ENCODE measurements around the gene PAOX. TPM values are rescaled to one million over a fixed set of nuclear protein-coding genes. Genes with fewer than 3 reads are reported as not detected.

Gene PAOX
- polyA plus RNA-seq, 2 of the 4 experiments (the other 2 are of a cell fraction), result 1.6 to 2.3 TPM

- FAIRE-seq, result no peak
- no peak overlapping the region for H3K4me3 ChIP-seq
- WGBS (ENCODE audit: missing lambda C conversion rate), result 97% methylated on average over 5 of the region's 7 CpGs
- no peak overlapping the region for H3K4me2 ChIP-seq
- no peak for ATAC-seq
- DNase-seq (ENCODE audit: low read depth in 1 of 2, low spot score in 1 of 2), result no peak
- ChIA-PET CTCF (interaction anchor here (1.1 to 3.9 kb wide), 3 partner anchors 7 to 39 kb away, joined by 3 to 15 read pairs (median 7); no protein-coding TSS in a partner anchor), POLR2A (interaction anchor here (0.6 kb wide), 1 partner anchor 35 kb away, joined by 4 read pairs; no protein-coding TSS in a partner anchor)
- H3K27ac ChIP-seq, result no peak overlapping the region
- H3K4me1 ChIP-seq, result peaks cover 9% of the 10 kb centered on the region; the same call in 2 of the 3 replicates
- TF ChIP-seq CBX8 (IDR thresholded peaks at IDR 0.05) (no peak), TP53 (CRISPR knock-in tag; IDR thresholded peaks at IDR 0.05) (no peak), HOXB13 (CRISPR knock-in tag; IDR thresholded peaks at IDR 0.05; ENCODE audit: low read depth) (no peak), ZNF302 (CRISPR knock-in tag; IDR thresholded peaks at IDR 0.05) (no peak), NPAS2 (CRISPR knock-in tag; IDR thresholded peaks at IDR 0.05; ENCODE audit: borderline replicate concordance) (no peak), ELK1 (IDR thresholded peaks at IDR 0.05; ENCODE audit: low read depth, low read length) (no peak)
- H3K9me3 ChIP-seq, result no peaks in the 10 kb centered on the region
Measured at GRCh38 chr10:133368153-133368552, 10.9 kb upstream of the PAOX start.

DNA sequence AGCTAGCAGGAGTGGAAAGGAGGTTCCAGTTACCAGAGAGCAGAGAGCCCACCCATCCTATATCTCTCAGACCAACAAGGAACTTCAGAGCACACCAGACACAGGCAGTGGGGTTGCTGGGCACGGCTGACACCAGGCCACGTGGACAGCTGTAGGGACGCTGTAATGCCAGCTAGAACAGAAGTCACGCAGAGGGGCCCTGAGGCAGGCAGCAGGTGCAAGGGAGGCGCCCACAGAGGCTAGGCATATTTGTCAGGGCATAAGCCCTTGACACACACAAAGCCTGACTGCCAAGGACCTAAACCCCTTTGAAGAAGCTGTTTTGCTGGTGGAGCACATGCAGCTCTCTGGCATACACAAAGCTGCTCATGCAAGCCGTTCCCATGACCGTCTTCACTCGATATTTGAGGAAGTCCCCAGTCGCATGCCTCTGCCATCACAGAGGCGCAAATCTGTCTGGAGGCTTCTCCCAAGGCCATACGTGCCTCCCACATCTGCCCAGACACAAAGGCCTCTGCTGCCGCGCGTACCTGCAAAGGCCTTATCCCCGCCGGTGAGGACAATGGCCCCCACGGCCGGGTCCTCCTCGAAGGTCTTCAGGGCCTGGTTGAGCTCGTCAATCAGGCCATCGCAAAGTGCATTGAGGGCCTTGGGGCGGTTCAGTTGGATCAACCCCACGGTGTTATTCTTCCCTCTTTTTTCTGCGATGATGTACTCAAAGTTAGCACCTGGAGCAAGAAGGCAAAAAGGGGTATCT is 8.9 kb upstream of the PAOX start:
- no peak overlapping the region for H3K27ac ChIP-seq
- DNase-seq (ENCODE audit: low read depth in 1 of 2, low spot score in 1 of 2) (no peak), FAIRE-seq (no peak), ATAC-seq (no peak)
- no peak overlapping the region for H3K4me3 ChIP-seq
- CTCF ChIA-PET, result interaction anchor here (1.6 to 2.3 kb wide), 3 partner anchors 9 to 41 kb away, joined by 3 to 10 read pairs (median 7); no protein-coding TSS in a partner anchor
- WGBS (ENCODE audit: missing lambda C conversion rate), result 93% methylated on average over 24 of the region's 24 CpGs
- H3K4me1 ChIP-seq, result peaks cover 13% of the 10 kb centered on the region; the same call in 2 of the 3 replicates
- no peak for TF ChIP-seq CBX8 (IDR thresholded peaks at IDR 0.05)
- no peak for TF ChIP-seq MAX (IDR thresholded peaks at IDR 0.05)
- no peak for TF ChIP-seq RNF2 (IDR thresholded peaks at IDR 0.05; ENCODE audit: borderline replicate concordance, low read depth)
- H3K9me3 ChIP-seq, result no peaks in the 10 kb centered on the region
- POLR2A ChIA-PET, result no interaction called here
- no peak overlapping the region for H3K4me2 ChIP-seq

GRCh38 chr10:133372507-133372906 is 6.6 kb upstream of the PAOX start:
- POLR2A ChIA-PET, result interaction anchor here (1.4 kb wide), 1 partner anchor 11 kb away, joined by 8 read pairs; no protein-coding TSS in a partner anchor
- TF ChIP-seq RFX5 (IDR thresholded peaks at IDR 0.05) (no peak), HOXB13 (CRISPR knock-in tag; IDR thresholded peaks at IDR 0.05; ENCODE audit: low read depth) (no peak), HES2 (IDR thresholded peaks at IDR 0.05) (no peak), USF2 (IDR thresholded peaks at IDR 0.05) (no peak), ZNF302 (CRISPR knock-in tag; IDR thresholded peaks at IDR 0.05) (no peak), NFE2L2 (conservative IDR thresholded peaks at IDR 0.05; ENCODE audit: low read length) (no peak), MAFK (IDR thresholded peaks at IDR 0.05; ENCODE audit: partially characterized antibody) (no peak), MYC (IDR thresholded peaks at IDR 0.05; ENCODE audit: borderline replicate concordance, low read length) (no peak), KDM5A (IDR thresholded peaks at IDR 0.05) (no peak), FOSB (CRISPR knock-in tag; IDR thresholded peaks at IDR 0.05) (no peak), EP300 (IDR thresholded peaks at IDR 0.05) (no peak), HDAC2 (IDR thresholded peaks at IDR 0.05) (no peak), CHD2 (IDR thresholded peaks at IDR 0.05; ENCODE audit: low read length, partially characterized antibody) (no peak), NR3C1 (IDR thresholded peaks at IDR 0.05) (no peak), GATA3 (IDR thresholded peaks at IDR 0.05; ENCODE audit: borderline replicate concordance) (no peak), HOXA7 (CRISPR knock-in tag; IDR thresholded peaks at IDR 0.05) (no peak)
- TF ChIP-seq, protein P1, sequence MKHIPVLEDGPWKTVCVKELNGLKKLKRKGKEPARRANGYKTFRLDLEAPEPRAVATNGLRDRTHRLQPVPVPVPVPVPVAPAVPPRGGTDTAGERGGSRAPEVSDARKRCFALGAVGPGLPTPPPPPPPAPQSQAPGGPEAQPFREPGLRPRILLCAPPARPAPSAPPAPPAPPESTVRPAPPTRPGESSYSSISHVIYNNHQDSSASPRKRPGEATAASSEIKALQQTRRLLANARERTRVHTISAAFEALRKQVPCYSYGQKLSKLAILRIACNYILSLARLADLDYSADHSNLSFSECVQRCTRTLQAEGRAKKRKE (CRISPR knock-in tag; IDR thresholded peaks at IDR 0.05; ENCODE audit: low read depth), result no peak
- ATAC-seq, result peak in 1 of 2 experiments; percentile 5; a peak in 1 of 6 replicates

More at GRCh38 chr10:133372507-133372906, 6.6 kb upstream of the PAOX start:
- 82% methylated on average over 5 of the region's 20 CpGs for WGBS (ENCODE audit: missing lambda C conversion rate)
- Histone ChIP-seq H3K9me3 (no peaks in the 10 kb centered on the region), H3K27ac (peak overlapping the region; percentile 90 to 95), H3K4me2 (peak overlapping the region; percentile 81), H3K4me1 (peaks cover 13% of the 10 kb centered on the region; the same call in 2 of the 3 replicates), H3K4me3 (peak overlapping the region; percentile 89)
- DNase-seq (ENCODE audit: low read depth in 1 of 2, low spot score in 1 of 2) (no peak), FAIRE-seq (no peak)
- CTCF ChIA-PET, result no interaction called here

Data from A549 (cell line).